HG03039 (cell line): ENCODE measurements around the gene NOC3L.
"Not testable (repeated sequence)": the region's sequence is repeated elsewhere in the genome, so short reads cannot be mapped to it uniquely, and the experiment has no call there.

Source experiments
- ATAC-seq: cut with Tn5 transposase; IDR thresholded peaks from one replicate; pipeline ENCODE4 v1.9.1; 2021; ENCODE audit warnings: mild to moderate bottlenecking, moderate library complexity; ENCODE audit not compliant: unreplicated experiment

The NOC3L gene

GRCh38 chr10:94362360-94363250 is at the start of gene NOC3L:
Gene NOC3L (minus strand): TSS chr10:94362939. CDS start chr10:94362838, 101 bp downstream.
- ATAC-seq = peak; percentile 99

GRCh38 chr10:94412449-94412848 is 49.7 kb upstream of the NOC3L start:
- ATAC-seq = no peak

GRCh38 chr10:94411304-94411703 is 48.6 kb upstream of the NOC3L start:
- ATAC-seq = no peak

- no peak for ATAC-seq
Observed at GRCh38 chr10:94409021-94409657, 46.4 kb upstream of the NOC3L start.

GRCh38 chr10:94407668-94408067 is 44.9 kb upstream of the NOC3L start:
- ATAC-seq = no peak

- ATAC-seq = no peak
Observed at GRCh38 chr10:94405406-94405805, 42.7 kb upstream of the NOC3L start.

- ATAC-seq = peak; percentile 52
Observed at GRCh38 chr10:94403380-94404213, 40.9 kb upstream of the NOC3L start.

- no peak for ATAC-seq
Observed at GRCh38 chr10:94402843-94403379, 40.2 kb upstream of the NOC3L start.

- ATAC-seq = peak; percentile 60
Observed at GRCh38 chr10:94402204-94402842, 39.6 kb upstream of the NOC3L start, which contains the start of gene TBC1D12. Gene TBC1D12 (plus strand): TSS chr10:94402541. CDS start chr10:94402614, 73 bp downstream.

GRCh38 chr10:94398762-94399161 is 36.0 kb upstream of the NOC3L start:
- no peak for ATAC-seq

GRCh38 chr10:94397549-94398370 is 35.0 kb upstream of the NOC3L start:
- ATAC-seq = no peak

GRCh38 chr10:94392117-94392516 is 29.4 kb upstream of the NOC3L start:
- not testable (repeated sequence) for ATAC-seq

- ATAC-seq = not testable (repeated sequence)
Observed at GRCh38 chr10:94385733-94386132, 23.0 kb upstream of the NOC3L start.

- ATAC-seq = no peak
Observed at GRCh38 chr10:94383530-94383929, 20.8 kb upstream of the NOC3L start.

GRCh38 chr10:94376865-94377264 is 14.1 kb upstream of the NOC3L start:
- no peak for ATAC-seq

GRCh38 chr10:94375374-94375773 is 12.6 kb upstream of the NOC3L start:
- ATAC-seq = no peak

GRCh38 chr10:94370501-94370900 is 7.8 kb upstream of the NOC3L start:
- no peak for ATAC-seq

- ATAC-seq = no peak
Observed at GRCh38 chr10:94366382-94366781, 3.6 kb upstream of the NOC3L start.

GRCh38 chr10:94364482-94364881 is 1.7 kb upstream of the NOC3L start:
- ATAC-seq = no peak

GRCh38 chr10:94363251-94363565 is 469 bp upstream of the NOC3L start:
- peak; percentile 8 for ATAC-seq
